DND-41 (cell line): ENCODE results near the gene RMI2.

Experiments
- ATAC-seq: fragments of 200-7000 bp; cut with Tn5 transposase; 3 replicates; pipeline ENCODE4 v1.9.1; 2021; ENCODE audit warnings: low read depth; ENCODE audit not compliant: insufficient read depth
- DNase-seq: peaks from one replicate; pipeline ENCODE4 v3.0.0-alpha.2; 2020
- H2AFZ ChIP-seq: 2 replicates; pipeline ENCODE4 v1.6.0; 2012; ENCODE audit warnings: low read depth, low read length
- H3K27ac ChIP-seq: 2 replicates; pipeline ENCODE4 v1.5.1; 2012; ENCODE audit warnings: low read length, inconsistent platforms
- H3K27me3 ChIP-seq: fragments of 200-600 bp; sonication (generic); 2 replicates; pipeline ENCODE4 v1.6.0; 2012; ENCODE audit warnings: low read length, mild to moderate bottlenecking, inconsistent platforms; ENCODE audit not compliant: insufficient read depth, poor library complexity
- H3K36me3 ChIP-seq: 2 replicates; pipeline ENCODE4 v1.5.1; 2012; ENCODE audit warnings: low read length, inconsistent platforms; ENCODE audit not compliant: insufficient read depth
- H3K4me1 ChIP-seq: 2 replicates; pipeline ENCODE4 v1.5.1; 2012; ENCODE audit warnings: mild to moderate bottlenecking, low read length; ENCODE audit not compliant: insufficient read depth
- H3K4me2 ChIP-seq: 2 replicates; pipeline ENCODE4 v1.6.0; 2012; ENCODE audit warnings: mild to moderate bottlenecking, moderate library complexity, low read length, inconsistent platforms; ENCODE audit not compliant: insufficient read depth
- H3K4me3 ChIP-seq, 2 experiments: fragments of 200-600 bp in 1 of 2; shearing (Covaris generic) in 1 of 2; 2 replicates each; pipeline ENCODE4 v1.5.1; 2012 to 2016; ENCODE audit warnings: inconsistent platforms in 2 of 2, low read length in 2 of 2, mild to moderate bottlenecking in 2 of 2, low read depth in 1 of 2, moderate library complexity in 1 of 2
- H3K79me2 ChIP-seq: 2 replicates; pipeline ENCODE4 v1.6.0; 2012; ENCODE audit warnings: low read length, inconsistent platforms; ENCODE audit not compliant: insufficient read depth
- H3K9ac ChIP-seq: 2 replicates; pipeline ENCODE4 v1.6.0; 2012; ENCODE audit warnings: low read depth, mild to moderate bottlenecking, inconsistent platforms, low read length, moderate library complexity
- H3K9me3 ChIP-seq: 2 replicates; pipeline ENCODE4 v1.5.1; 2012; ENCODE audit warnings: low read length, moderate library complexity, mild to moderate bottlenecking, inconsistent platforms; ENCODE audit not compliant: insufficient read depth, severe bottlenecking
- H4K20me1 ChIP-seq: 2 replicates; pipeline ENCODE4 v1.6.0; 2012; ENCODE audit warnings: low read length; ENCODE audit not compliant: insufficient read depth
- EZH2 ChIP-seq: IDR thresholded peaks from 3 replicates; pipeline ENCODE4 v1.6.1; 2012; ENCODE audit warnings: borderline replicate concordance, low read depth, mild to moderate bottlenecking, moderate library complexity, low read length, inconsistent platforms; ENCODE audit not compliant: severe bottlenecking
- TF ChIP-seq, protein P1 (sequence below): IDR thresholded peaks from 2 replicates; pipeline ENCODE4 v1.5.1; 2012; ENCODE audit warnings: borderline replicate concordance, low read length, moderate library complexity, mild to moderate bottlenecking; ENCODE audit not compliant: poor library complexity, severe bottlenecking; ENCODE audit errors: extremely low read depth

Gene RMI2

DNA sequence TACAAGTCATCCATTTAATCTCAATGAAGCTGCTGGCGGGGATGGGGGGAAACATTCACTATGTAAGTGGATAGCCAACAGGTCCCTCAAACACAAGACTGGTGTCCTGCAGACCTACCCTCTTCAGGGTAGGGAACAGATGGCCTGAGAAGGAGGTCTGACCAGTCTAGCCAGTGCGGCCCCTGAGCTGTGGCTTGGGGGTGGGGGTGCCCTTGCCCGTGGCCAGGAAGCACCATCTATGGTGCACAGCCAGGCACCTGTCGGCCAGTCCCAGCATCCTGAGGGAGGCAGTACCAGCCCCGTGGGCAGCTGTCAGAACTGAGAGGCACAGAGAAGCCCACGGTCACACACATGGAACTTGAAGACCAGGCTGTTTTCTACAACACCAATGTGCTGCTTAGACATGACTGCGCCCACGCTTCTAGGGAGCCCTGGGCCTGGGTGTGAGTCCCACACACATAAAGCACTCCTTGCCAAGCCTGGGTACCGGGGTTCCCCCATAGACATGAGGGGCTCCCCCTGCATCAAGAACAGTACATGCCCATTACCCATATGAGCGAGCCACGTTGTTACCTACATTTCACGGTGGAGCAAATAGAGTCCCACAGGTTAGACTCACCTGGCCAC, 40.9 kb downstream of the RMI2 start:
- H3K27ac ChIP-seq = no peak overlapping the region
- H3K79me2 ChIP-seq = no peaks in the 10 kb centered on the region
- no peak overlapping the region for H2AFZ ChIP-seq
- TF ChIP-seq, protein P1, sequence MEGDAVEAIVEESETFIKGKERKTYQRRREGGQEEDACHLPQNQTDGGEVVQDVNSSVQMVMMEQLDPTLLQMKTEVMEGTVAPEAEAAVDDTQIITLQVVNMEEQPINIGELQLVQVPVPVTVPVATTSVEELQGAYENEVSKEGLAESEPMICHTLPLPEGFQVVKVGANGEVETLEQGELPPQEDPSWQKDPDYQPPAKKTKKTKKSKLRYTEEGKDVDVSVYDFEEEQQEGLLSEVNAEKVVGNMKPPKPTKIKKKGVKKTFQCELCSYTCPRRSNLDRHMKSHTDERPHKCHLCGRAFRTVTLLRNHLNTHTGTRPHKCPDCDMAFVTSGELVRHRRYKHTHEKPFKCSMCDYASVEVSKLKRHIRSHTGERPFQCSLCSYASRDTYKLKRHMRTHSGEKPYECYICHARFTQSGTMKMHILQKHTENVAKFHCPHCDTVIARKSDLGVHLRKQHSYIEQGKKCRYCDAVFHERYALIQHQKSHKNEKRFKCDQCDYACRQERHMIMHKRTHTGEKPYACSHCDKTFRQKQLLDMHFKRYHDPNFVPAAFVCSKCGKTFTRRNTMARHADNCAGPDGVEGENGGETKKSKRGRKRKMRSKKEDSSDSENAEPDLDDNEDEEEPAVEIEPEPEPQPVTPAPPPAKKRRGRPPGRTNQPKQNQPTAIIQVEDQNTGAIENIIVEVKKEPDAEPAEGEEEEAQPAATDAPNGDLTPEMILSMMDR = no peak
- no peak for TF ChIP-seq EZH2
- ATAC-seq = no peak
- no peak for DNase-seq
- no peaks in the 10 kb centered on the region for H3K36me3 ChIP-seq
- no peaks in the 10 kb centered on the region for H3K27me3 ChIP-seq
- H3K4me1 ChIP-seq = peaks cover 6% of the 10 kb centered on the region
- no peaks in the 10 kb centered on the region for H3K9me3 ChIP-seq
- H3K9ac ChIP-seq = no peak overlapping the region
- no peaks in the 10 kb centered on the region; the same call in 1 of the 2 replicates for H4K20me1 ChIP-seq
- no peak overlapping the region for H3K4me3 ChIP-seq
- H3K4me2 ChIP-seq = no peak overlapping the region

DNA sequence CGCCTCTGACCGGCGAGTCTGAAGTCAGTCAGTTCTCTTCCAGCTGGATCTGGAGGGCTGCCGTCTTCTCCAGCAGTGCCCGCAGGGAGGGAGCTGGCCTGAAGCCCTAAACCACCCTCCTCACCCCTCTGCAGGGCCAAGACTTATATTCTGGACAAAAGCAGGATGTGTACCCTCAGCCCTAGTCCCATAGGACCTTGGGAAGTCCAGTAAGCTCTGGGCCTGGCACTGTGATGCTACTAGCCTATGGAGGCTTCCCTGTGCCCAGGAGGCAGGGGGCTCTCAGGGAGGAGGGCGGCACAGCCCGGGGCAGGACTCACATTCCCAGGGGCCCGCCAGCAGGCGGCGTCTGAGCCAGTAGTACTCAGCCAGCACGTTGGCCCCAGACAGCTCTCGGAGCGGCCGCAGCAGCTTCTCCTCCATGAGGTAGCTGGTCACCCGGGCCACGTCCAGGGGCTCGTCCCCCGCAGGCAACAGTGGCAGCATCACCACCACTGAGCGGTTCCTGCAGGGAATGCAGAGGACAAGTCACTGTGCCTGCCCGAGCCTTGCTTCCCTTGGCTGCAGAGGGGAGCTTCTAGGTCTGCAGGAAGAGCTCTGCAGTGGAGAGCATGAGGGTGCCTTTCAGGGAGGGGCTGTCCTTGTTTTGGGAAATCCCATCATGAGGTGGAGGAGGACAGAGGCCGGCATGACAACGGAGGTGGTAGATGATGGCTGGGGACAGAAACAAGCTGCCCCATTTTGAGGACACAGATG, 41.7 kb downstream of the RMI2 start:
- H3K4me2 ChIP-seq = no peak overlapping the region

DNA sequence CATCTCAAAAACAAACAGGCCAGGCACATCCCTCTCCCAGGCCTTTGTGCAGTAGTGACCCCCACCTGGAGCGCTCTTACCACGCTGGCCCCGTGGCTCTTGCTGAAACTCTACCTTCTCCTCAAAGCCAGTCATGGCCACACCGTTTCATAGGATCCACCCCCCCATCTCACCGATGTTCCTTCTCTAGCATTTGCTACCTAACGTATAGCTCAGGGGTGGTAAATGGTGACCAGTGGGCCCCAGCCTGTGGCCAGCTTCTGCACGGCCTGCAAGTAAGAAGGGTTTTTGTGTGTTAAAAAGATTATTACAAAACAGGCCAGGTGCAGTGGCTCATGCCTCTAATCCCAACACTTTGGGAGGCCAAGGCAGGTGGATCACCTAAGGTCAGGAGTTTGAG, 43.8 kb downstream of the RMI2 start:
- DNase-seq (no peak), ATAC-seq (no peak)
- Histone ChIP-seq H3K4me3 (no peak overlapping the region), H3K36me3 (no peaks in the 10 kb centered on the region), H2AFZ (no peak overlapping the region), H3K9me3 (no peaks in the 10 kb centered on the region), H4K20me1 (no peaks in the 10 kb centered on the region; the same call in 1 of the 2 replicates), H3K27me3 (no peaks in the 10 kb centered on the region), H3K4me2 (no peak overlapping the region), H3K4me1 (peaks cover 6% of the 10 kb centered on the region), H3K79me2 (no peaks in the 10 kb centered on the region), H3K27ac (no peak overlapping the region), H3K9ac (no peak overlapping the region)
- TF ChIP-seq, protein P1 = no peak
- no peak for TF ChIP-seq EZH2

More for the DNA sequence above, 41.7 kb downstream of the RMI2 start:
- H3K4me3 ChIP-seq = no peak overlapping the region
- H3K4me1 ChIP-seq = peaks cover 6% of the 10 kb centered on the region
- no peaks in the 10 kb centered on the region for H3K79me2 ChIP-seq
- H3K36me3 ChIP-seq = no peaks in the 10 kb centered on the region
- H2AFZ ChIP-seq = no peak overlapping the region
- no peak for TF ChIP-seq EZH2
- TF ChIP-seq, protein P1 = peak; percentile 27
- H3K9me3 ChIP-seq = no peaks in the 10 kb centered on the region
- no peak overlapping the region for H3K9ac ChIP-seq
- DNase-seq = no peak
- H3K27me3 ChIP-seq = no peaks in the 10 kb centered on the region
- no peaks in the 10 kb centered on the region; the same call in 1 of the 2 replicates for H4K20me1 ChIP-seq
- H3K27ac ChIP-seq = no peak overlapping the region
- no peak for ATAC-seq
